GM21360 (cell line): ENCODE results near the gene TBC1D32.
"Not testable (repeated sequence)": the region's sequence is repeated elsewhere in the genome, so short reads cannot be mapped to it uniquely, and the experiment has no call there.

ENCODE experiments used
- ATAC-seq: cut with Tn5 transposase; IDR thresholded peaks from one replicate; pipeline ENCODE4 v1.9.1; 2021; ENCODE audit warnings: mild to moderate bottlenecking, moderate library complexity; ENCODE audit not compliant: unreplicated experiment

TBC1D32 gene

GRCh38 chr6:121235386-121235785 lies 98.9 kb downstream of the TBC1D32 start:
- no peak for ATAC-seq

GRCh38 chr6:121223930-121224329 lies 110.3 kb downstream of the TBC1D32 start:
- ATAC-seq = no peak

GRCh38 chr6:121223212-121223611 lies 111.1 kb downstream of the TBC1D32 start:
- ATAC-seq = no peak

DNA sequence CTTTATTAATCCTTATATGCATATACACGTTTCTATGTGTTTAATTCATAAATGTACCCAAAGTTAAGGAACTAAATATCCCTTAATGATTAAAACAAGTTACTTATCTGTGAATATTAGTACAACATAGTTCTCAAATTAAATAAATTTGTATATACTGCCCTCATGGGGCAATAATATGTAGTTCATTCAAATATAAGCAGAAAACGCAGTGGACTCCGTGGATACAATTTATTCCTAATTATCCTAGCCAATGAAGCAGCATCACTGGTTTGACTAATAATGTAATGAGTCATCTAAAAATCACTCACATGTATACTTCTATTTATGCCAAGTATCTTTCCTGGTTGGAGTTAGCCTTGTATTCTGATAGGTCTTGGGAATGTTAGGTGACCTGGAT lies 111.6 kb downstream of the TBC1D32 start:
- ATAC-seq = no peak

- no peak for ATAC-seq
Measured at GRCh38 chr6:121216928-121217327, 117.4 kb downstream of the TBC1D32 start.

- not testable (repeated sequence) for ATAC-seq
Measured at GRCh38 chr6:121213341-121213740, 120.9 kb downstream of the TBC1D32 start.

GRCh38 chr6:121210943-121211342 lies 123.3 kb downstream of the TBC1D32 start:
- no peak for ATAC-seq

GRCh38 chr6:121205569-121205968 lies 128.7 kb downstream of the TBC1D32 start:
- no peak for ATAC-seq

GRCh38 chr6:121201105-121201504 lies 133.2 kb downstream of the TBC1D32 start:
- ATAC-seq = no peak

GRCh38 chr6:121196042-121196441 lies 138.2 kb downstream of the TBC1D32 start:
- not testable (repeated sequence) for ATAC-seq

DNA sequence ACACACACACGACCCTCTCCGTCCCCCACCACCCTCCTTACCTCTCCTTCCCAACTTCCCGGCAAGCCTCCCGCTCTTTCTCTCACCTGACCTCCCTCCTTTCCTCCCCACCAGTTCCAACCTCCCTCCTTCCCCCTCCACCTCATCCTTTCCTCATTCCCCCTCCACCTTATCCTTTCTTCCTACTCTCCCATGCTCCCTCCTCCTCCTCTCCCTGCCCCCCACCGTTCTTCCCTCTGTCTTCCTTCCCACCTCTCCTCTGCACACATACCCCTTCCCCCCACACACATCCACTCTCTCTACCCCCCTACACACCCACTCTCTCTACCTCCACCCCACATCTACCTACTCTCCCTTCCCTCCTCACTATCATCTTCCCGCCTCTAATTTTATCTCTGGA lies 144.2 kb downstream of the TBC1D32 start:
- no peak for ATAC-seq

GRCh38 chr6:121188356-121188755 lies 145.9 kb downstream of the TBC1D32 start:
- no peak for ATAC-seq

DNA sequence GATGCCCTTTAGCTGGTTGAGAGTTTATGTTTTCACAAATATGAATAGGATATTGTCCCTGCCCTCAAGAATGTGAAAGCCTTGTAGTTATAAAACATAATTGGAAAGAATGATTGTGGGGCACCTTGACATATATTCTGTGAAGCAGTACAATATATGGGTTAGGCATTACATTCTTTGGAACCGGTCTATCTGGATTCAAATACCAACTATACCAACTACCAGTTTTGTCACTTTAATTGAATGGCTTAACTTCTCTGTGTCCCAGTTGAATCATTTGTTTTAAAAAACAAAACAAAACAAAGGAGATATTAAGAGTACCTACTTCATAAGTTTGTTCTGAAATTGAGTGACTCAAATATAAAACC lies 146.5 kb downstream of the TBC1D32 start:
- no peak for ATAC-seq

GRCh38 chr6:121187200-121187832 lies 147.0 kb downstream of the TBC1D32 start:
- ATAC-seq = no peak

DNA sequence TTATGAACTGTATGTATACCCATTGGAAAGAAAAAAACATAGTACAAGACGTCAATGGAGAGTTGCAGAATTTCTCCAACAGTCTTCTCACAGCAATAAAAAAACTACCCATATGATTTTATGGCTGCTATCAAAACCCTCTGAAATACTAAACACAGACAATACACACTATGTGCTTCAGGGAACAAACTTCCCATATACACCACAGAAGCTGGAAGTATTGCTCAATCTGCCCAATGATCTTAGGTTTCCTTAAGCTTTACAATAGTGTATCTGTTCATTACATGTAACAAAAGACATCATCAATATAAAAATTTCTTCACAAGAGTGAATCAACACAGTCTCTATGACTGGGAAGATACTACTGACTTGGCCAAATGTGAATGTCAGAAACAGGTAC lies 150.5 kb downstream of the TBC1D32 start:
- ATAC-seq = no peak

DNA sequence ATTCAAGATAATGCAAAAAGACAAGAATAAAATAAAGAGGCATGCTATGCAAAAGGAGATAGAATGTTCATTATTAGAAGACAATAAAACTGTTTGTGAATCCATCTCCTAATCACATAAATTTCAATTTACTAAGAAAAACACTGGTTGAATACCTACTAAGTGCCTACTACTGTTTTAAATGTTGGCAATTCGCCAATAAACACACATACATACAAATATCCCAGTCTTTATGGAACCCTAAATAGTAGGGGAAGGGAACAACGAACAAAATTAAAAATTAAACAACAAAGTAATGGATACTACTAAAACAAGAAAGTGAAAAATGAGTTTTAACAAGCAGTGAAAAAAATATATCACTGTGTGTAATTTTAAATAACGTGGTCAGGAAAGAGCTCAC lies 158.5 kb downstream of the TBC1D32 start:
- ATAC-seq = no peak

DNA sequence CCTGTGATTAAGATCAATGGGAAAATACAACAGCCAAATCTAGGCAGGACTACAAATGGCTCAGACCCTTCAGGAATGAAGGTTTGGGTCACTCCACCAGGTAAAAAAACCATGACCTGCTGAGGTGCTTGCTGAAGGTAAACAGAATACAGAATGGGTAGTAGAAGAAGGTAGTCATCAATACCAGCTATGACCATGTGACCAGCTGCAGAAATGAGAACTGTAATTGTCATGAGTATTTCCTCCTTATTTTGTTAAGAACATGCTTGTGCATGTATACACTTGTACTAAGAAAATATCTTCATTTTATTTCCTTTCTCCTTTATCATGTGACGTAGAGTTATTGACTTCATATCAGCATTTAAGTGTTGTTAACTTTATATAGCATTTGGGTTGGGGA lies 161.8 kb downstream of the TBC1D32 start:
- not testable (repeated sequence) for ATAC-seq

- no peak for ATAC-seq
Measured at GRCh38 chr6:121171879-121172278, 162.4 kb downstream of the TBC1D32 start.

GRCh38 chr6:121161886-121162285 lies 172.4 kb downstream of the TBC1D32 start:
- ATAC-seq = no peak

- ATAC-seq = no peak
Measured at GRCh38 chr6:121160276-121160675, 174.0 kb downstream of the TBC1D32 start.

- ATAC-seq = no peak
Measured at GRCh38 chr6:121158891-121159290, 175.4 kb downstream of the TBC1D32 start.

DNA sequence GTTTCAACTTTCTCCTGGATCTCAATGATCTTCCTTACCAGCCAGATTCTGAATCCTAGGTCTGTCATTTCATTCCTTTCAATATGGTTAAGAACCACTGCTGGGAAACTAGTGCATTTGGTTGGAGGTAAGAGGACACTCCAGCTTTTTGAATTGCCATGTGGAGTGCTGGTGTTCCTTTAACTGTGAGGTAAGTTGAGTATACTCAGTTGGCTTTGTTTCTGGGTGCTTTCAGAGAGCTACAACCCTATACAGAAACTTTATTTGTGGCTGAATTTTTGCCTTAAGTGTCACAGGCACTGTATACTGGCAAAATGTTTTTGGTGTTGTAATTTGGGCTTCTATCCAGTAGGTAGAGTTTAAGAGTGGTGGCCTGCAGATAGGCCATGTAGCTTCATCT lies 175.8 kb downstream of the TBC1D32 start:
- no peak for ATAC-seq

- ATAC-seq = no peak
Measured at GRCh38 chr6:121157906-121158305, 176.4 kb downstream of the TBC1D32 start.
